ENCODE data around the gene ARFIP1.

- TF ChIP-seq CTCF (IDR thresholded peaks at IDR 0.05): no peak
- no peak for TF ChIP-seq POLR2A (IDR thresholded peaks at IDR 0.05)
- no peak for TF ChIP-seq POLR2AphosphoS5 (IDR thresholded peaks at IDR 0.05)
- no peak for TF ChIP-seq EP300 (IDR thresholded peaks at IDR 0.05)
These were observed 166.7 kb downstream of the ARFIP1 start for GRCh38 chr4:152946446-152946845.
